H1 (cell line): ENCODE results near the gene SRSF1.

ENCODE experiments used
- CTCF ChIP-seq, 3 experiments: IDR thresholded peaks; 1 replicate in 2 of 3; 2 replicates in 1 of 3; pipeline versions ENCODE4 v1.5.1 to v1.6.1; 2011; ENCODE audit warnings: low read length in 3 of 3, mild to moderate bottlenecking in 3 of 3, inconsistent platforms in 2 of 3, low read depth in 1 of 3, moderate library complexity in 1 of 3; ENCODE audit not compliant: insufficient read depth in 1 of 3; ENCODE audit errors: control extremely low read depth in 1 of 3
- HDAC6 ChIP-seq: IDR thresholded peaks from one replicate; pipeline ENCODE4 v1.7.1; 2012; ENCODE audit warnings: low read depth, mild to moderate bottlenecking, inconsistent platforms, low read length, moderate library complexity
- POLR2A ChIP-seq, 2 experiments: IDR thresholded peaks; 1 replicate in 1 of 2; 2 replicates in 1 of 2; pipeline ENCODE4 v1.6.1; 2011; ENCODE audit warnings: low read depth in 2 of 2, low read length in 2 of 2, mild to moderate bottlenecking in 2 of 2; ENCODE audit errors: control extremely low read depth in 1 of 2
- POLR2AphosphoS5 ChIP-seq: IDR thresholded peaks from 2 replicates; pipeline ENCODE4 v1.6.1; 2011; ENCODE audit warnings: low read depth, low read length
- RFX5 ChIP-seq: IDR thresholded peaks from 2 replicates; pipeline ENCODE4 v1.6.1; 2011; ENCODE audit warnings: low read depth, low read length, improper control_type of control experiment, borderline replicate concordance

- no peak for TF ChIP-seq POLR2A (IDR thresholded peaks at IDR 0.05; ENCODE audit: control extremely low read depth in 1 of 2, low read depth in 2 of 2, low read length in 2 of 2)
- no peak for TF ChIP-seq HDAC6
- TF ChIP-seq RFX5: no peak
- no peak for TF ChIP-seq POLR2AphosphoS5
- TF ChIP-seq CTCF (IDR thresholded peaks at IDR 0.05; ENCODE audit: control extremely low read depth in 1 of 3, insufficient read depth in 1 of 3, low read depth in 1 of 3, low read length in 3 of 3): no peak
These were observed 35.5 kb downstream of the SRSF1 start for GRCh38 chr17:57971572-57971971.
